PC-3 (cell line): Measurements from ENCODE around the gene TACC2. TPM values are rescaled to one million over a fixed set of nuclear protein-coding genes. Genes with fewer than 3 reads are reported as not detected.

Experiments used
- ATAC-seq: fragments of 200-7000 bp; cut with Tn5 transposase; 2 replicates; pipeline ENCODE4 v1.9.1; 2020; ENCODE audit warnings: mild to moderate bottlenecking, moderate library complexity
- BruUV-seq: library from RNA; stranded (reverse); fragments of 400-500 nt; replicated peaks from 2 replicates; lab custom pipeline; 2021; lab: Mats Ljungman, UMichigan
- CTCF ChIA-PET: fragments of 300-600 bp; sonication (Branson Sonifier 250); formaldehyde crosslinking; loops from one replicate; lab custom pipeline; 2022; ENCODE audit warnings: antibody characterized with exemption; lab: Charles Lee
- POLR2A ChIA-PET: fragments of 300-600 bp; sonication (Branson Sonifier 250); formaldehyde crosslinking; loops from one replicate; lab custom pipeline; 2022; ENCODE audit warnings: antibody characterized with exemption; ENCODE audit not compliant: unreplicated experiment; lab: Charles Lee
- DNase-seq: peaks from one replicate; pipeline ENCODE4 v3.0.0-alpha.2; 2015
- H2AFZ ChIP-seq: fragments of 300-600 bp; sonication (generic); 2 replicates; pipeline ENCODE4 v1.6.0; 2016; ENCODE audit warnings: antibody characterized with exemption, low read length
- H3F3A ChIP-seq: fragments of 300-600 bp; sonication (generic); one replicate; pipeline ENCODE4 v1.6.0; 2017; ENCODE audit warnings: antibody characterized with exemption, low read length, control low read depth, mild to moderate bottlenecking; ENCODE audit not compliant: unreplicated experiment
- H3K27ac ChIP-seq: fragments of 300-600 bp; sonication (generic); 2 replicates; pipeline ENCODE4 v1.5.1; 2016; ENCODE audit warnings: mild to moderate bottlenecking, low read length
- H3K27me3 ChIP-seq: fragments of 300-600 bp; sonication (generic); 2 replicates; pipeline ENCODE4 v1.6.1; 2016; ENCODE audit warnings: low read length, mixed read lengths
- H3K36me3 ChIP-seq: fragments of 300-600 bp; sonication (generic); 2 replicates; pipeline ENCODE4 v1.6.1; 2016; ENCODE audit warnings: low read depth, mixed run types, low read length, mixed read lengths
- H3K4me1 ChIP-seq: fragments of 300-600 bp; sonication (generic); 2 replicates; pipeline ENCODE4 v1.5.1; 2016; ENCODE audit warnings: low read length; ENCODE audit not compliant: insufficient read depth
- H3K4me2 ChIP-seq: fragments of 300-600 bp; sonication (generic); 2 replicates; pipeline ENCODE4 v1.6.0; 2016; ENCODE audit warnings: low read length
- H3K4me3 ChIP-seq: fragments of 300-600 bp; sonication (generic); 2 replicates; pipeline ENCODE4 v1.5.1; 2016; ENCODE audit warnings: mild to moderate bottlenecking, low read length, mixed read lengths
- H3K79me2 ChIP-seq: fragments of 300-600 bp; sonication (generic); 2 replicates; pipeline ENCODE4 v1.6.1; 2017; ENCODE audit warnings: low read length, mixed read lengths
- H3K9ac ChIP-seq: fragments of 300-600 bp; sonication (generic); 2 replicates; pipeline ENCODE4 v1.6.0; 2016; ENCODE audit warnings: mild to moderate bottlenecking, low read length
- H3K9me2 ChIP-seq: fragments of 300-600 bp; sonication (generic); replicated peaks from 2 replicates; pipeline ENCODE4 v1.6.1; 2016; ENCODE audit warnings: mixed run types, low read length, mixed read lengths
- H3K9me3 ChIP-seq: fragments of 300-600 bp; sonication (generic); 2 replicates; pipeline ENCODE4 v1.6.1; 2016; ENCODE audit warnings: low read length, mixed read lengths
- H4K20me1 ChIP-seq: fragments of 300-600 bp; sonication (generic); 2 replicates; pipeline ENCODE4 v1.6.1; 2016; ENCODE audit warnings: low read length, mixed read lengths
- EZH2 ChIP-seq: fragments of 300-600 bp; sonication (generic); IDR thresholded peaks from one replicate; pipeline ENCODE4 v1.6.1; 2017; ENCODE audit warnings: antibody characterized with exemption, mild to moderate bottlenecking, low read length; ENCODE audit not compliant: unreplicated experiment
- EZH2phosphoT487 ChIP-seq: fragments of 300-600 bp; sonication (generic); IDR thresholded peaks from 2 replicates; pipeline ENCODE4 v1.6.1; 2018; ENCODE audit warnings: mild to moderate bottlenecking, antibody characterized with exemption, low read length, borderline replicate concordance
- intact Hi-C: fragments of 100-400 bp; cut with micrococcal nuclease; formaldehyde crosslinking; loops from 2 replicates; pipeline ENCODE4 v1.9.0; 2023
- total RNA-seq: library from RNA; depleted of rRNA; stranded (reverse); fragments of >200 nt; gene quantifications from 2 replicates; pipeline ENCODE4 v1.2.3, GENCODE V29; 2014
- TF ChIP-seq, protein P1 (sequence below): fragments of 300-600 bp; sonication (generic); conservative IDR thresholded peaks from 2 replicates; pipeline ENCODE4 v1.5.1; 2017; ENCODE audit warnings: antibody characterized with exemption, low read depth, mild to moderate bottlenecking, low read length

Gene TACC2
- total RNA-seq, 1 experiment from 2014 or later: 31.7 TPM

DNA sequence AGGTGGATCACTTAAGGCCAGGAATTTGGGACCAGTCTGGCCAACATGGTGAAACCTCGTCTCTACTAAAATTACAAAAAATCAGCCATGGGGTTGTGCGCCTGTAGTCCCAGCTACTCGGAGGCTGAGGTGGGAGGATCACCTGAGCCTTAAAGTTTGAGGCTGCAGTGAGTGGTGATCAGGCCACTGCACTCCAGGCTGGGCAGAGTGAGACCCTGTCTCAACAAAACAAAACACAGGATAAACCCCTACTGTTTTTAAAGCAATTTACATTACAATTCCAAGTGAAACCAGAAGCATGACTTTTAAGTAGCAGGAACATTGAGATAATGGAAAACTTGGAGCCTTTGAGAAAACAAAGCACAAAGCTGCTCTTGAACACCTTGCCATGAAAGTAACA, 189.7 kb downstream of the TACC2 start:
- ChIA-PET CTCF (no interaction called here), POLR2A (no interaction called here)
- no peaks in the 10 kb centered on the region for H3F3A ChIP-seq
- H3K4me3 ChIP-seq: no peak overlapping the region
- H3K27me3 ChIP-seq: no peaks in the 10 kb centered on the region
- peaks cover 18% of the 10 kb centered on the region for H3K79me2 ChIP-seq
- TF ChIP-seq EZH2: no peak
- TF ChIP-seq, protein P1, sequence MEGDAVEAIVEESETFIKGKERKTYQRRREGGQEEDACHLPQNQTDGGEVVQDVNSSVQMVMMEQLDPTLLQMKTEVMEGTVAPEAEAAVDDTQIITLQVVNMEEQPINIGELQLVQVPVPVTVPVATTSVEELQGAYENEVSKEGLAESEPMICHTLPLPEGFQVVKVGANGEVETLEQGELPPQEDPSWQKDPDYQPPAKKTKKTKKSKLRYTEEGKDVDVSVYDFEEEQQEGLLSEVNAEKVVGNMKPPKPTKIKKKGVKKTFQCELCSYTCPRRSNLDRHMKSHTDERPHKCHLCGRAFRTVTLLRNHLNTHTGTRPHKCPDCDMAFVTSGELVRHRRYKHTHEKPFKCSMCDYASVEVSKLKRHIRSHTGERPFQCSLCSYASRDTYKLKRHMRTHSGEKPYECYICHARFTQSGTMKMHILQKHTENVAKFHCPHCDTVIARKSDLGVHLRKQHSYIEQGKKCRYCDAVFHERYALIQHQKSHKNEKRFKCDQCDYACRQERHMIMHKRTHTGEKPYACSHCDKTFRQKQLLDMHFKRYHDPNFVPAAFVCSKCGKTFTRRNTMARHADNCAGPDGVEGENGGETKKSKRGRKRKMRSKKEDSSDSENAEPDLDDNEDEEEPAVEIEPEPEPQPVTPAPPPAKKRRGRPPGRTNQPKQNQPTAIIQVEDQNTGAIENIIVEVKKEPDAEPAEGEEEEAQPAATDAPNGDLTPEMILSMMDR: no peak
- no peak for TF ChIP-seq EZH2phosphoT487
- ATAC-seq (no peak), DNase-seq (no peak)
- no peak overlapping the region for H2AFZ ChIP-seq
- no peak overlapping the region for H3K9ac ChIP-seq
- H3K9me3 ChIP-seq: no peaks in the 10 kb centered on the region
- H3K4me1 ChIP-seq: peaks cover 25% of the 10 kb centered on the region
- intact Hi-C loops: no loop called here
- no TSS peak for BruUV-seq
- H3K27ac ChIP-seq: no peak overlapping the region
- H3K36me3 ChIP-seq: no peaks in the 10 kb centered on the region
- no peak overlapping the region for H3K4me2 ChIP-seq
- no peaks in the 10 kb centered on the region for H4K20me1 ChIP-seq
- no peaks in the 10 kb centered on the region for H3K9me2 ChIP-seq

GRCh38 chr10:122181041-122181732, 192.2 kb downstream of the TACC2 start:
- ChIA-PET POLR2A (no interaction called here), CTCF (no interaction called here)
- TF ChIP-seq EZH2phosphoT487 (no peak), EZH2 (no peak)
- TF ChIP-seq, protein P1: no peak
- no peak overlapping the region for H3K9ac ChIP-seq
- BruUV-seq: no TSS peak
- H3K27me3 ChIP-seq: no peaks in the 10 kb centered on the region
- ATAC-seq: peak; percentile 68
- no peaks in the 10 kb centered on the region for H3F3A ChIP-seq
- H3K9me2 ChIP-seq: no peaks in the 10 kb centered on the region
- peaks cover 31% of the 10 kb centered on the region for H3K79me2 ChIP-seq
- no peak overlapping the region for H3K4me3 ChIP-seq
- DNase-seq: peak; percentile 52
- peaks cover 30% of the 10 kb centered on the region for H3K4me1 ChIP-seq
- H4K20me1 ChIP-seq: no peaks in the 10 kb centered on the region
- H3K4me2 ChIP-seq: peak overlapping the region; percentile 30
- H2AFZ ChIP-seq: no peak overlapping the region
- no peaks in the 10 kb centered on the region for H3K9me3 ChIP-seq
- peak overlapping the region; percentile 91 for H3K27ac ChIP-seq
- no peaks in the 10 kb centered on the region for H3K36me3 ChIP-seq
- intact Hi-C loops: no loop called here

- CTCF ChIA-PET: no interaction called here
- no peak overlapping the region for H3K4me3 ChIP-seq
- no peak for ATAC-seq
- peaks cover 30% of the 10 kb centered on the region for H3K4me1 ChIP-seq
- no peak overlapping the region for H3K9ac ChIP-seq
- no peaks in the 10 kb centered on the region for H4K20me1 ChIP-seq
- peak overlapping the region; percentile 91 for H3K27ac ChIP-seq
- no peaks in the 10 kb centered on the region for H3F3A ChIP-seq
- H3K9me3 ChIP-seq: no peaks in the 10 kb centered on the region
- TF ChIP-seq, protein P1: no peak
- TF ChIP-seq EZH2phosphoT487 (no peak), EZH2 (no peak)
- BruUV-seq: no TSS peak
- no peaks in the 10 kb centered on the region for H3K36me3 ChIP-seq
- no peak overlapping the region for H2AFZ ChIP-seq
- intact Hi-C loops: no loop called here
- peaks cover 31% of the 10 kb centered on the region for H3K79me2 ChIP-seq
- no peaks in the 10 kb centered on the region for H3K9me2 ChIP-seq
- H3K4me2 ChIP-seq: peak overlapping the region; percentile 30; the same call in 1 of the 2 replicates
- H3K27me3 ChIP-seq: no peaks in the 10 kb centered on the region
- POLR2A ChIA-PET: no interaction called here
- DNase-seq: no peak
These were observed 192.9 kb downstream of the TACC2 start for GRCh38 chr10:122181876-122182275.
